Embryonic facial prominence (tissue), 1 donor: Measurements from ENCODE around the gene CMTM8.

Source experiments
- DNase-seq: peaks from one replicate; pipeline ENCODE4 v3.0.0-alpha.2; 2016; ENCODE audit errors: extremely low spot score

The CMTM8 gene

GRCh38 chr3:32306072-32306471 lies 67.6 kb downstream of the CMTM8 start:
- DNase-seq: no peak

- DNase-seq: no peak
Measured at GRCh38 chr3:32307591-32307990, 69.1 kb downstream of the CMTM8 start.

GRCh38 chr3:32308378-32308777 lies 69.9 kb downstream of the CMTM8 start:
- no peak for DNase-seq

- no peak for DNase-seq
Measured at GRCh38 chr3:32309654-32310242, 71.3 kb downstream of the CMTM8 start.

- no peak for DNase-seq
Measured at GRCh38 chr3:32310336-32310735, 71.9 kb downstream of the CMTM8 start.

GRCh38 chr3:32310918-32311839 lies 72.7 kb downstream of the CMTM8 start:
- DNase-seq: no peak

GRCh38 chr3:32312251-32312650 lies 73.8 kb downstream of the CMTM8 start:
- DNase-seq: no peak

- no peak for DNase-seq
Measured at GRCh38 chr3:32313169-32313568, 74.7 kb downstream of the CMTM8 start.

GRCh38 chr3:32313723-32314473 lies 75.4 kb downstream of the CMTM8 start:
- no peak for DNase-seq

- no peak for DNase-seq
Measured at GRCh38 chr3:32315441-32315840, 77.0 kb downstream of the CMTM8 start.

- no peak for DNase-seq
Measured at GRCh38 chr3:32316319-32316718, 77.8 kb downstream of the CMTM8 start.

- DNase-seq: no peak
Measured at GRCh38 chr3:32316976-32317375, 78.5 kb downstream of the CMTM8 start.

GRCh38 chr3:32319607-32320006 lies 81.1 kb downstream of the CMTM8 start:
- DNase-seq: no peak

GRCh38 chr3:32320080-32320479 lies 81.6 kb downstream of the CMTM8 start:
- DNase-seq: no peak

- no peak for DNase-seq
Measured at GRCh38 chr3:32321095-32321790, 82.8 kb downstream of the CMTM8 start.

- DNase-seq: no peak
Measured at GRCh38 chr3:32322311-32322710, 83.8 kb downstream of the CMTM8 start.

GRCh38 chr3:32323604-32324003 lies 85.1 kb downstream of the CMTM8 start:
- DNase-seq: no peak

- DNase-seq: no peak
Measured at GRCh38 chr3:32325201-32325600, 86.7 kb downstream of the CMTM8 start.

GRCh38 chr3:32325927-32326326 lies 87.4 kb downstream of the CMTM8 start:
- DNase-seq: no peak

GRCh38 chr3:32326795-32327194 lies 88.3 kb downstream of the CMTM8 start:
- no peak for DNase-seq

- no peak for DNase-seq
Measured at GRCh38 chr3:32334675-32335074, 96.2 kb downstream of the CMTM8 start.
